ENCODE results near the gene RETNLB.

RETNLB gene

GRCh38 chr3:108775649-108776048 is 18.4 kb upstream of the RETNLB start:
- Histone ChIP-seq H3K4me3 (ENCODE audit: low read length) (no peak overlapping the region), H3K27me3 (ENCODE audit: control insufficient read depth, low read length) (0 out of 2 replicates have a peak, but pooled peaks cover 4% of the 10 kb centered on the region)
- TF ChIP-seq, protein P1, sequence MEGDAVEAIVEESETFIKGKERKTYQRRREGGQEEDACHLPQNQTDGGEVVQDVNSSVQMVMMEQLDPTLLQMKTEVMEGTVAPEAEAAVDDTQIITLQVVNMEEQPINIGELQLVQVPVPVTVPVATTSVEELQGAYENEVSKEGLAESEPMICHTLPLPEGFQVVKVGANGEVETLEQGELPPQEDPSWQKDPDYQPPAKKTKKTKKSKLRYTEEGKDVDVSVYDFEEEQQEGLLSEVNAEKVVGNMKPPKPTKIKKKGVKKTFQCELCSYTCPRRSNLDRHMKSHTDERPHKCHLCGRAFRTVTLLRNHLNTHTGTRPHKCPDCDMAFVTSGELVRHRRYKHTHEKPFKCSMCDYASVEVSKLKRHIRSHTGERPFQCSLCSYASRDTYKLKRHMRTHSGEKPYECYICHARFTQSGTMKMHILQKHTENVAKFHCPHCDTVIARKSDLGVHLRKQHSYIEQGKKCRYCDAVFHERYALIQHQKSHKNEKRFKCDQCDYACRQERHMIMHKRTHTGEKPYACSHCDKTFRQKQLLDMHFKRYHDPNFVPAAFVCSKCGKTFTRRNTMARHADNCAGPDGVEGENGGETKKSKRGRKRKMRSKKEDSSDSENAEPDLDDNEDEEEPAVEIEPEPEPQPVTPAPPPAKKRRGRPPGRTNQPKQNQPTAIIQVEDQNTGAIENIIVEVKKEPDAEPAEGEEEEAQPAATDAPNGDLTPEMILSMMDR (IDR thresholded peaks at IDR 0.05; ENCODE audit: low read depth, low read length, poor library complexity, severe bottlenecking), result no peak
- no peak for TF ChIP-seq EZH2phosphoT487 (IDR thresholded peaks at IDR 0.05; ENCODE audit: borderline replicate concordance, low read length)

GRCh38 chr3:108767253-108767652 is 10.0 kb upstream of the RETNLB start:
- Histone ChIP-seq H3K27ac (ENCODE audit: low read depth, low read length) (no peak overlapping the region), H3K36me3 (ENCODE audit: control insufficient read depth, low read length) (no peaks in the 10 kb centered on the region), H4K20me1 (ENCODE audit: control insufficient read depth, insufficient read depth, low read depth, low read length) (no peaks in the 10 kb centered on the region), H3K4me3 (ENCODE audit: low read length) (no peak overlapping the region), H3F3A (ENCODE audit: control insufficient read depth, insufficient read depth) (no peaks in the 10 kb centered on the region), H3K4me2 (ENCODE audit: low read length) (no peak overlapping the region), H3K9me3 (ENCODE audit: control insufficient read depth, insufficient read depth, low read length) (no peaks in the 10 kb centered on the region), H3K27me3 (ENCODE audit: control insufficient read depth, low read length) (no peaks in the 10 kb centered on the region), H3K4me1 (ENCODE audit: control insufficient read depth, low read length) (no peaks in the 10 kb centered on the region), H3K79me2 (ENCODE audit: control insufficient read depth, low read length) (no peaks in the 10 kb centered on the region), H3K9me2 (replicated peaks; ENCODE audit: control insufficient read depth, low read length) (no peaks in the 10 kb centered on the region)
- TF ChIP-seq, protein P1 (IDR thresholded peaks at IDR 0.05; ENCODE audit: low read depth, low read length, poor library complexity, severe bottlenecking), result no peak
- no peak for TF ChIP-seq EZH2phosphoT487 (IDR thresholded peaks at IDR 0.05; ENCODE audit: borderline replicate concordance, low read length)

More at GRCh38 chr3:108775649-108776048, 18.4 kb upstream of the RETNLB start:
- no peaks in the 10 kb centered on the region for H3K79me2 ChIP-seq (ENCODE audit: control insufficient read depth, low read length)
- H3K4me2 ChIP-seq (ENCODE audit: low read length), result no peak overlapping the region
- no peak overlapping the region for H3K27ac ChIP-seq (ENCODE audit: low read depth, low read length)
- H4K20me1 ChIP-seq (ENCODE audit: control insufficient read depth, insufficient read depth, low read depth, low read length), result no peaks in the 10 kb centered on the region
- H3K36me3 ChIP-seq (ENCODE audit: control insufficient read depth, low read length), result no peaks in the 10 kb centered on the region
- no peaks in the 10 kb centered on the region for H3K9me2 ChIP-seq (replicated peaks; ENCODE audit: control insufficient read depth, low read length)
- H3K4me1 ChIP-seq (ENCODE audit: control insufficient read depth, low read length), result no peaks in the 10 kb centered on the region
- no peaks in the 10 kb centered on the region for H3K9me3 ChIP-seq (ENCODE audit: control insufficient read depth, insufficient read depth, low read length)
- no peaks in the 10 kb centered on the region for H3F3A ChIP-seq (ENCODE audit: control insufficient read depth, insufficient read depth)

DNA sequence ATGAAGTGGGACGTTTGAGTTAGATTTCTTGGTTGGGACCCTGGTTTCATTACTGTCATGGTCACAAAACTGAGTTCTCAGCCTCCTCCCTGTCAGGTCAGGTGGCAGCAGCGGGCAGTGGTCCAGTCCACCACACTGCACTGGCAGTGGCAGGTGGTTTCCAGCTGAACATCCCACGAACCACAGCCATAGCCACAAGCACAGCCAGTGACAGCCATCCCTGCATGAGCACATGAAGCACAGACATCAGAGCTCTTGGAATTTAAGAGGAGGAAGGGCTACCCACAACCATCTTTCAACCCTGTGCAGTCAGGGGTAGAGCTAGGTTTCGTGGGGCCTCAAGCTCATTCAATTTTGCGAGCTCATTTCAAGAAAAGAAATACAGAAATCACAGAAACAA is 1.5 kb downstream of the RETNLB start:
- no peak for TF ChIP-seq EZH2phosphoT487 (IDR thresholded peaks at IDR 0.05; ENCODE audit: borderline replicate concordance, low read length)
- TF ChIP-seq, protein P1 (IDR thresholded peaks at IDR 0.05; ENCODE audit: low read depth, low read length, poor library complexity, severe bottlenecking), result no peak
- no peaks in the 10 kb centered on the region for H3K9me2 ChIP-seq (replicated peaks; ENCODE audit: control insufficient read depth, low read length)
- H3K36me3 ChIP-seq (ENCODE audit: control insufficient read depth, low read length), result no peaks in the 10 kb centered on the region
- no peaks in the 10 kb centered on the region for H3K9me3 ChIP-seq (ENCODE audit: control insufficient read depth, insufficient read depth, low read length)
- no peaks in the 10 kb centered on the region for H3K4me1 ChIP-seq (ENCODE audit: control insufficient read depth, low read length)
- H3K79me2 ChIP-seq (ENCODE audit: control insufficient read depth, low read length), result no peaks in the 10 kb centered on the region
- H3K4me3 ChIP-seq (ENCODE audit: low read length), result no peak overlapping the region
- no peaks in the 10 kb centered on the region for H4K20me1 ChIP-seq (ENCODE audit: control insufficient read depth, insufficient read depth, low read depth, low read length)
- H3F3A ChIP-seq (ENCODE audit: control insufficient read depth, insufficient read depth), result no peaks in the 10 kb centered on the region
- H3K27me3 ChIP-seq (ENCODE audit: control insufficient read depth, low read length), result no peaks in the 10 kb centered on the region
- H3K27ac ChIP-seq (ENCODE audit: low read depth, low read length), result no peak overlapping the region
- no peak overlapping the region for H3K4me2 ChIP-seq (ENCODE audit: low read length)
